Smooth muscle cell of bladder (primary cell): ENCODE data around the gene LYAR. TPM values are rescaled to one million over a fixed set of nuclear protein-coding genes. Genes with fewer than 3 reads are reported as not detected.

ENCODE experiments used
- total RNA-seq: library from RNA; depleted of rRNA; stranded (reverse); fragments of >200 nt; gene quantifications from 2 replicates; pipeline ENCODE4 v1.2.3, GENCODE V29; 2014

The LYAR gene
- 7.7 and 9.8 TPM in 2 replicates for total RNA-seq

GRCh38 chr4:4289941-4290850, at the start of gene LYAR, which contains the start of gene ZBTB49:
LYAR (minus strand) TSS chr4:4290154; CDS start chr4:4283742, 6,412 bp downstream.
ZBTB49 (plus strand) TSS chr4:4290251; CDS start chr4:4299946, 9,695 bp downstream.

GRCh38 chr4:4248029-4248884, 41.7 kb downstream of the LYAR start, which contains the start of gene TMEM128:
TMEM128 (minus strand) TSS chr4:4248223; CDS start chr4:4248202, 21 bp downstream.

GRCh38 chr4:4226606-4227438, 63.1 kb downstream of the LYAR start, which contains the start of gene OTOP1:
OTOP1 (minus strand) TSS chr4:4226929; CDS start chr4:4226864, 65 bp downstream.

Other genes starting within 250 kb of the LYAR start
- gene OTOP1, start 63.2 kb downstream of the LYAR start, total RNA-seq: not detected in 2 replicates
- gene TMEM128, start 41.9 kb downstream of the LYAR start, total RNA-seq: 28.4 and 30.3 TPM in 2 replicates
- 2.1 and 2.4 TPM in 2 replicates for gene ZBTB49, start 97 bp upstream of the LYAR start, total RNA-seq
- 2.4 and 19.9 TPM in 2 replicates for gene NSG1, start 96.9 kb upstream of the LYAR start, total RNA-seq